SU-DHL-6 (cell line): ENCODE data around the gene SMTN.
A peak's percentile ranks its signal among the peaks of the same experiment; 100 is the strongest.

Experiments
- H2AFZ ChIP-seq: fragments of 200-600 bp; sonication (generic); 2 replicates; pipeline ENCODE4 v1.6.1; 2014; ENCODE audit warnings: low read depth, mild to moderate bottlenecking, moderate library complexity, mixed read lengths, antibody characterized with exemption, low read length; ENCODE audit not compliant: severe bottlenecking
- H3F3A ChIP-seq: fragments of 200-600 bp; shearing (Covaris generic); 2 replicates; pipeline ENCODE4 v1.6.0; 2016; ENCODE audit warnings: antibody characterized with exemption, mild to moderate bottlenecking; ENCODE audit not compliant: insufficient read depth
- H3K27ac ChIP-seq: fragments of 200-600 bp; sonication (generic); 2 replicates; pipeline ENCODE4 v1.5.1; 2016; ENCODE audit warnings: low read depth, mild to moderate bottlenecking, low read length, moderate library complexity, mixed read lengths
- H3K27me3 ChIP-seq: fragments of 200-600 bp; sonication (generic), shearing (Covaris generic); 2 replicates; pipeline ENCODE4 v1.6.0; 2014; ENCODE audit warnings: mild to moderate bottlenecking, low read length
- H3K36me3 ChIP-seq: fragments of 200-600 bp; sonication (generic); 2 replicates; pipeline ENCODE4 v1.6.1; 2014; ENCODE audit warnings: mild to moderate bottlenecking, low read length, mixed read lengths
- H3K4me2 ChIP-seq: fragments of 300-600, 200-600 bp; shearing (Covaris generic), sonication (generic); 2 replicates; pipeline ENCODE4 v1.6.0; 2014; ENCODE audit warnings: low read length, low read depth, mild to moderate bottlenecking; ENCODE audit not compliant: poor library complexity, severe bottlenecking
- H3K4me3 ChIP-seq: fragments of 200-600 bp; sonication (generic); 2 replicates; pipeline ENCODE4 v1.5.1; 2014; ENCODE audit warnings: antibody characterized with exemption, low read length, mild to moderate bottlenecking, mixed read lengths; ENCODE audit not compliant: insufficient read depth, poor library complexity, severe bottlenecking
- H3K79me2 ChIP-seq: fragments of 200-600 bp; sonication (generic); 2 replicates; pipeline ENCODE4 v1.6.1; 2014; ENCODE audit warnings: mild to moderate bottlenecking, low read length, moderate library complexity; ENCODE audit not compliant: insufficient read depth
- H3K9ac ChIP-seq: fragments of 200-600 bp; sonication (generic); 2 replicates; pipeline ENCODE4 v1.7.0; 2014; ENCODE audit warnings: mild to moderate bottlenecking, low read length
- H3K9me2 ChIP-seq: fragments of 200-600 bp; sonication (generic); replicated peaks from 2 replicates; pipeline ENCODE4 v1.6.1; 2014; ENCODE audit warnings: low read length; ENCODE audit not compliant: insufficient read depth
- H3K9me3 ChIP-seq: fragments of 200-600 bp; sonication (generic); 2 replicates; pipeline ENCODE4 v1.6.1; 2014; ENCODE audit warnings: low read length, mixed read lengths; ENCODE audit not compliant: insufficient read depth
- H4K20me1 ChIP-seq: fragments of 200-600 bp; sonication (generic); 2 replicates; pipeline ENCODE4 v1.6.1; 2014; ENCODE audit warnings: low read depth, mild to moderate bottlenecking, antibody characterized with exemption, low read length, moderate library complexity, mixed read lengths
- EZH2phosphoT487 ChIP-seq: fragments of 200-600 bp; sonication (generic), shearing (Covaris generic); conservative IDR thresholded peaks from 2 replicates; pipeline ENCODE4 v1.6.1; 2018; ENCODE audit warnings: mild to moderate bottlenecking, antibody characterized with exemption, low read length, moderate library complexity, mixed read lengths
- TF ChIP-seq, protein P1 (sequence below): fragments of 200-600 bp; sonication (generic); IDR thresholded peaks from one replicate; pipeline ENCODE4 v1.5.1; 2017; ENCODE audit warnings: antibody characterized with exemption, mild to moderate bottlenecking, low read length, moderate library complexity; ENCODE audit not compliant: insufficient read depth, poor library complexity, severe bottlenecking

The SMTN gene

GRCh38 chr22:31083923-31084810 is 3.0 kb downstream of the SMTN start:
- peak overlapping the region; percentile 69 for H3K9ac ChIP-seq
- no peaks in the 10 kb centered on the region for H3K9me2 ChIP-seq
- no peaks in the 10 kb centered on the region for H3K36me3 ChIP-seq
- H4K20me1 ChIP-seq, result no peaks in the 10 kb centered on the region
- H3K4me3 ChIP-seq, result peak overlapping the region; percentile 54
- peaks cover 12% of the 10 kb centered on the region; the same call in 1 of the 2 replicates for H3F3A ChIP-seq
- no peaks in the 10 kb centered on the region for H3K27me3 ChIP-seq
- H3K79me2 ChIP-seq, result no peaks in the 10 kb centered on the region
- TF ChIP-seq EZH2phosphoT487, result no peak
- TF ChIP-seq, protein P1, sequence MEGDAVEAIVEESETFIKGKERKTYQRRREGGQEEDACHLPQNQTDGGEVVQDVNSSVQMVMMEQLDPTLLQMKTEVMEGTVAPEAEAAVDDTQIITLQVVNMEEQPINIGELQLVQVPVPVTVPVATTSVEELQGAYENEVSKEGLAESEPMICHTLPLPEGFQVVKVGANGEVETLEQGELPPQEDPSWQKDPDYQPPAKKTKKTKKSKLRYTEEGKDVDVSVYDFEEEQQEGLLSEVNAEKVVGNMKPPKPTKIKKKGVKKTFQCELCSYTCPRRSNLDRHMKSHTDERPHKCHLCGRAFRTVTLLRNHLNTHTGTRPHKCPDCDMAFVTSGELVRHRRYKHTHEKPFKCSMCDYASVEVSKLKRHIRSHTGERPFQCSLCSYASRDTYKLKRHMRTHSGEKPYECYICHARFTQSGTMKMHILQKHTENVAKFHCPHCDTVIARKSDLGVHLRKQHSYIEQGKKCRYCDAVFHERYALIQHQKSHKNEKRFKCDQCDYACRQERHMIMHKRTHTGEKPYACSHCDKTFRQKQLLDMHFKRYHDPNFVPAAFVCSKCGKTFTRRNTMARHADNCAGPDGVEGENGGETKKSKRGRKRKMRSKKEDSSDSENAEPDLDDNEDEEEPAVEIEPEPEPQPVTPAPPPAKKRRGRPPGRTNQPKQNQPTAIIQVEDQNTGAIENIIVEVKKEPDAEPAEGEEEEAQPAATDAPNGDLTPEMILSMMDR, result no peak
- H3K27ac ChIP-seq, result peak overlapping the region; percentile 37
- H3K4me2 ChIP-seq, result peak overlapping the region; percentile 82
- peak overlapping the region; percentile 25 for H2AFZ ChIP-seq
- no peaks in the 10 kb centered on the region for H3K9me3 ChIP-seq

DNA sequence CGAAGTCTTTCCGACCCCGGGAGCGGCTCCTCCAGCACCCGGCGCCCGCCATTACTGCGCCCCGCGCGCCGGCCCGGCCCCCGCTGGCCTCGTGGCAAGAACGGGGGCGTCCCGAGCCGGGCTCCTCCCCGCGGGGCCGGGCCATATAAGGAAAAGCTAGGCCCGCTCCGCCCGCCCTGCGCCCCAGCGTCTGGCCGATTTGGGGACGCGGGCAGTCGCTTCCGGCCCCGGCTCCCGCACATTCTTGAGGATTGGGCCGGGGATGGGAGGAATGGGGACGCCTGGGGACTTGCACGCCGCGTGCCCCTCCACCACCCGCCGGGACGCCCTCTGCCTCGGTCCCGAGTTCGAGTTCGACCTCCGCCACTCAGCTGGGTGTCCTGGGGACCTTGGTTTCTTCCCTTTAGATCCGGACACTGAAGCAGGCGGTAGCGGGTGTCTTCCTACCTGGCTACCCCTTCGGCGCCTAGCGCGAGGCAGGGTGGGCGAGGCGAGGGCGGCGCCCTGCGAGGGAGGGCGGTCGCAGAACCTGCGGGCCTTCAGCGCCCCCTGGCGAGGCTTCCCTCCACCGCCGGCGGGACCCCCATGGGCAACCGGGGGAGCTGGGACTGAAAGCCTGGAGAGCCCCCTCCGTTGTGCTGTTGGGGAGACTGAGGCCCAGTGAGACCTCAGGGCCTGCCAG is 3.8 kb downstream of the SMTN start:
- H3K9me3 ChIP-seq, result no peaks in the 10 kb centered on the region
- H3K27ac ChIP-seq, result peak overlapping the region; percentile 79
- no peaks in the 10 kb centered on the region for H3K9me2 ChIP-seq
- no peaks in the 10 kb centered on the region for H3K79me2 ChIP-seq
- peak overlapping the region; percentile 54 for H3K4me3 ChIP-seq
- no peaks in the 10 kb centered on the region for H3K36me3 ChIP-seq
- H3K9ac ChIP-seq, result peak overlapping the region; percentile 69
- no peaks in the 10 kb centered on the region for H3K27me3 ChIP-seq
- no peaks in the 10 kb centered on the region for H4K20me1 ChIP-seq
- H2AFZ ChIP-seq, result peak overlapping the region; percentile 82
- no peak for TF ChIP-seq EZH2phosphoT487
- TF ChIP-seq, protein P1, result peak; percentile 79
- H3K4me2 ChIP-seq, result peak overlapping the region; percentile 82
- H3F3A ChIP-seq, result peaks cover 12% of the 10 kb centered on the region

- Histone ChIP-seq H3K4me2 (peak overlapping the region; percentile 82), H3K27me3 (no peaks in the 10 kb centered on the region), H3K79me2 (no peaks in the 10 kb centered on the region), H3K36me3 (no peaks in the 10 kb centered on the region), H3K9ac (peak overlapping the region; percentile 69), H4K20me1 (no peaks in the 10 kb centered on the region), H3K27ac (no peak overlapping the region), H2AFZ (no peak overlapping the region), H3F3A (peaks cover 12% of the 10 kb centered on the region), H3K9me3 (no peaks in the 10 kb centered on the region), H3K4me3 (peak overlapping the region; percentile 54), H3K9me2 (no peaks in the 10 kb centered on the region)
- no peak for TF ChIP-seq EZH2phosphoT487
- TF ChIP-seq, protein P1, result no peak
Observed at GRCh38 chr22:31085493-31085824, 4.3 kb downstream of the SMTN start.
